K562 (cell line): Measurements from ENCODE around the gene PCSK7.

Experiments used
- BRD9 ChIP-seq: fragments of 450-650 bp; IDR thresholded peaks from 2 replicates; pipeline ENCODE4 v1.6.1; 2018; ENCODE audit warnings: low read depth; ENCODE audit not compliant: partially characterized antibody
- CEBPB ChIP-seq: fragments of 450-650 bp; IDR thresholded peaks from 2 replicates; pipeline ENCODE4 v1.6.1; 2016; ENCODE audit warnings: missing genetic modification characterization, missing compliant biosample characterization
- CTCF ChIP-seq, 3 experiments: IDR thresholded peaks in 2 of 3; conservative IDR thresholded peaks in 1 of 3; 2 replicates each; pipeline ENCODE4 v1.5.1; 2011 to 2012; ENCODE audit warnings: low read length in 3 of 3, mild to moderate bottlenecking in 3 of 3, control low read depth in 2 of 3, improper control_type of control experiment in 1 of 3, inconsistent platforms in 1 of 3, low read depth in 1 of 3, mixed read lengths in 1 of 3, moderate library complexity in 1 of 3; ENCODE audit not compliant: insufficient read depth in 2 of 3
- HBP1 ChIP-seq: fragments of 450-650 bp; formaldehyde crosslinking; IDR thresholded peaks from 2 replicates; pipeline ENCODE4 v1.4.0; 2022; ENCODE audit warnings: missing genetic modification characterization
- HMGXB4 ChIP-seq: sonication (generic); formaldehyde crosslinking; IDR thresholded peaks from 2 replicates; pipeline ENCODE4 v1.8.1; 2023; ENCODE audit warnings: mild to moderate bottlenecking, missing genetic modification reagents
- MYNN ChIP-seq, 2 experiments: sonication (generic); formaldehyde crosslinking in 1 of 2; IDR thresholded peaks; 2 replicates each; pipeline versions ENCODE4 v1.5.0 to v1.6.1; 2016 to 2020; ENCODE audit warnings: antibody characterized with exemption in 1 of 2, missing genetic modification reagents in 1 of 2
- SMAD2 ChIP-seq: fragments of 150-350 bp; IDR thresholded peaks from 2 replicates; pipeline ENCODE4 v1.6.1; 2014; ENCODE audit warnings: low read depth, mild to moderate bottlenecking, low read length
- ZBTB7A ChIP-seq: IDR thresholded peaks from 2 replicates; pipeline ENCODE4 v1.6.1; 2011; ENCODE audit warnings: low read depth, mild to moderate bottlenecking, low read length, moderate library complexity, borderline replicate concordance; ENCODE audit not compliant: control insufficient read depth
- ZNF707 ChIP-seq: fragments of 250-450 bp; sonication (Bioruptor Pico); conservative IDR thresholded peaks from 2 replicates; pipeline ENCODE4 v1.8.0; 2022; ENCODE audit warnings: inconsistent platforms, mild to moderate bottlenecking, moderate library complexity

- no peak for TF ChIP-seq ZNF707 (CRISPR knock-in tag)
- TF ChIP-seq HBP1 (CRISPR knock-in tag), result no peak
- no peak for TF ChIP-seq CTCF (IDR thresholded peaks at IDR 0.05 in 2 of 3, conservative IDR thresholded peaks at IDR 0.05 in 1 of 3; ENCODE audit: insufficient read depth in 2 of 3, low read depth in 1 of 3, low read length in 3 of 3)
- TF ChIP-seq CEBPB (tag), result no peak
- no peak for TF ChIP-seq BRD9
- no peak for TF ChIP-seq MYNN (IDR thresholded peaks at IDR 0.05)
- TF ChIP-seq MYNN (CRISPR knock-in tag; IDR thresholded peaks at IDR 0.05), result no peak
- TF ChIP-seq HMGXB4, result no peak
- no peak for TF ChIP-seq SMAD2
- TF ChIP-seq ZBTB7A, result no peak
Measured at GRCh38 chr11:117187799-117188481, 43.9 kb downstream of the PCSK7 start.
